Testis (tissue), 2 donors: ENCODE measurements around the gene EIF2AK3.

Source experiments
- POLR2A ChIP-seq: fragments of 450-650 bp; IDR thresholded peaks from one replicate; pipeline ENCODE4 v1.6.1; 2017; ENCODE audit warnings: antibody characterized with exemption, mild to moderate bottlenecking, moderate library complexity
- TF ChIP-seq, protein P1 (sequence below), 3 experiments: fragments of 450-650 bp in 2 of 3; fragments of 200-600 bp in 1 of 3; sonication (generic) in 1 of 3; IDR thresholded peaks; one replicate each; pipeline ENCODE4 v1.5.1; 2016 to 2019; ENCODE audit warnings: antibody characterized with exemption in 3 of 3, mild to moderate bottlenecking in 2 of 3, moderate library complexity in 1 of 3

- TF ChIP-seq, protein P1, sequence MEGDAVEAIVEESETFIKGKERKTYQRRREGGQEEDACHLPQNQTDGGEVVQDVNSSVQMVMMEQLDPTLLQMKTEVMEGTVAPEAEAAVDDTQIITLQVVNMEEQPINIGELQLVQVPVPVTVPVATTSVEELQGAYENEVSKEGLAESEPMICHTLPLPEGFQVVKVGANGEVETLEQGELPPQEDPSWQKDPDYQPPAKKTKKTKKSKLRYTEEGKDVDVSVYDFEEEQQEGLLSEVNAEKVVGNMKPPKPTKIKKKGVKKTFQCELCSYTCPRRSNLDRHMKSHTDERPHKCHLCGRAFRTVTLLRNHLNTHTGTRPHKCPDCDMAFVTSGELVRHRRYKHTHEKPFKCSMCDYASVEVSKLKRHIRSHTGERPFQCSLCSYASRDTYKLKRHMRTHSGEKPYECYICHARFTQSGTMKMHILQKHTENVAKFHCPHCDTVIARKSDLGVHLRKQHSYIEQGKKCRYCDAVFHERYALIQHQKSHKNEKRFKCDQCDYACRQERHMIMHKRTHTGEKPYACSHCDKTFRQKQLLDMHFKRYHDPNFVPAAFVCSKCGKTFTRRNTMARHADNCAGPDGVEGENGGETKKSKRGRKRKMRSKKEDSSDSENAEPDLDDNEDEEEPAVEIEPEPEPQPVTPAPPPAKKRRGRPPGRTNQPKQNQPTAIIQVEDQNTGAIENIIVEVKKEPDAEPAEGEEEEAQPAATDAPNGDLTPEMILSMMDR (IDR thresholded peaks at IDR 0.05), result no peak
- TF ChIP-seq POLR2A, result no peak
These were observed 2.8 kb downstream of the EIF2AK3 start for GRCh38 chr2:88624477-88624876.
